GM21529 (cell line): ENCODE data around the gene CYTH3.

Source experiments
- ATAC-seq: cut with Tn5 transposase; IDR thresholded peaks from one replicate; pipeline ENCODE4 v1.9.1; 2021; ENCODE audit not compliant: unreplicated experiment

CYTH3 gene

DNA sequence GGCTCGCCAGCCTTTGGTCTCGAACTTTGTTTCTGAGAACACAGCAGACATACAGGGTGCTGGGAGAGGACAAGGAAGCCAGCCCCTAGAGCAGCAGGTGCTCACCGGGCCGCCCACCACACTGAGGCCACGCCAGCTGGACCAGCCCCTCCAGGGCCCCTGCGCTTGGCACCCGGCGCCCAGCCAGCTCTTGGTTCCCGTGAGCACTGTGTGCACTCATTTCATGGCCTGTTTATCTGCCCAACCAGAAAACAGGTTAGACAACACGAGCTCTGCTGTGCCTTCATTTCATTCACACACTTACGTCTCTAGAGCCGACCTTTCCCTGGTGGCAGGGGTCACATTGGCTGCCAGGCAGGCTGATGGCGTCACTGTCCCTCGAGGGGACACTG lies 104.0 kb downstream of the CYTH3 start:
- ATAC-seq, result no peak

- no peak for ATAC-seq
These were observed 104.6 kb downstream of the CYTH3 start for GRCh38 chr7:6167587-6168476.

GRCh38 chr7:6167004-6167551 lies 105.3 kb downstream of the CYTH3 start:
- ATAC-seq, result no peak

DNA sequence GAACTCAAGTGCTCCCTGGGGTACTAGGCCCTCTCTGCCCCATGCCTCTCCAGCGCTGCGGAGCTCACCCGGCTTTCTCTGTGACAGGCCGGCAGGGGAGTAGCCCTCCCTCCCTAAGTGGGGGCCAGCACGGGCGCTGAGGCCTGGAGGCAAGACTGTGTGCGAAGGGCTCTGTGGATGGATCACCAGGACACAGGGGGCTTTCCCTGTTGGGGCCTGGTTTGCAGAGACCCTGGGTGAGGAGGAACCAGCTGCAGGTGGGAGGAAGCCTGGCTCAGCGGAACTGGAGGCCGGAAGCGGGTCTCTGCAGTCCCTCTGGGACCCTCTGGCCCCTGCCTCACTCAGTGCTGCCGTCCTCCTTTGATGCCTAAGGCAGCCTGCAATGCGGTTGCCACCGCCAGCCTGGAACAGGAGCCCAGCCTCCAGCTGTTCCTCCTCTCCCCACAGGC lies 106.0 kb downstream of the CYTH3 start:
- no peak for ATAC-seq

GRCh38 chr7:6165521-6166320 lies 106.7 kb downstream of the CYTH3 start:
- ATAC-seq, result no peak

DNA sequence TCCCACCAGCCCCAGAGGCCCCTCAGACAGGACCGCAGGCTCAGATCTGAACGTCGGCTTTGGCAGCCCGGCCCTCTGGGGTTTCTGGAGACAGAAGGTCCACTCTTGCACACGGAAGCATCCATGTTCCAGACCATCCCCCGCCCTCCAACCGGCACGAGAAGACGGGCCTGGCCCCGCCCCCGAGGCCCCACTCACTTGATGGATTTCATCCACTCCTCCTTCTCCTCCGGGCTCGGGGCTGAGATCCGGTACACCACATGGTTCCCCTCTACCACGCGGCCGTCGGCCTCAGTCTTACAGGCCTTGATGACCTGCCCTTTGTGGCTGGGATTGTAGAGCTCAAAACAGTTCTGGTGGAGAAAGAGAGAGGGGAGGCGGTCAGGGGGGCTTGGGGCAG lies 107.3 kb downstream of the CYTH3 start:
- no peak for ATAC-seq

DNA sequence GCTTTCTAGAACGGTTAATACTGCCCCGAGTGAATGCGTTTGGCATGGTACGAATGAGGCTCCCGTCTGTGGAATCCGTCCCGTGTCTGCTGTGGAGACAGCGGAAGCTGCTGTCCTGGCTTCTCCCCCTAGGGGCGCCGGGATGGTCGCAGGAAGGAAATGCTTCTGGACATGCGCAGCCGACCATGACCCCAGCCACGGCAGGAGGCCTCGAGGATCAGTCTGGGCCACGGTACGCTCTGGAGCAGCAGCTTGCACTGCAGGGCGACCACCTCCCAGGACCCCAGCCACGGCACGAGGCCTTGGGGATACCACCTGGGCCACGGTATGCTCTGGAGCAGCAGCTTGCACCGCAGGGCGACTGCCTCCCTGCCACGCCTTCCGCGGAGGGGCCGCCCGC lies 107.9 kb downstream of the CYTH3 start:
- no peak for ATAC-seq

- no peak for ATAC-seq
These were observed 108.4 kb downstream of the CYTH3 start for GRCh38 chr7:6164010-6164409.

GRCh38 chr7:6163402-6163801 lies 109.0 kb downstream of the CYTH3 start:
- no peak for ATAC-seq

DNA sequence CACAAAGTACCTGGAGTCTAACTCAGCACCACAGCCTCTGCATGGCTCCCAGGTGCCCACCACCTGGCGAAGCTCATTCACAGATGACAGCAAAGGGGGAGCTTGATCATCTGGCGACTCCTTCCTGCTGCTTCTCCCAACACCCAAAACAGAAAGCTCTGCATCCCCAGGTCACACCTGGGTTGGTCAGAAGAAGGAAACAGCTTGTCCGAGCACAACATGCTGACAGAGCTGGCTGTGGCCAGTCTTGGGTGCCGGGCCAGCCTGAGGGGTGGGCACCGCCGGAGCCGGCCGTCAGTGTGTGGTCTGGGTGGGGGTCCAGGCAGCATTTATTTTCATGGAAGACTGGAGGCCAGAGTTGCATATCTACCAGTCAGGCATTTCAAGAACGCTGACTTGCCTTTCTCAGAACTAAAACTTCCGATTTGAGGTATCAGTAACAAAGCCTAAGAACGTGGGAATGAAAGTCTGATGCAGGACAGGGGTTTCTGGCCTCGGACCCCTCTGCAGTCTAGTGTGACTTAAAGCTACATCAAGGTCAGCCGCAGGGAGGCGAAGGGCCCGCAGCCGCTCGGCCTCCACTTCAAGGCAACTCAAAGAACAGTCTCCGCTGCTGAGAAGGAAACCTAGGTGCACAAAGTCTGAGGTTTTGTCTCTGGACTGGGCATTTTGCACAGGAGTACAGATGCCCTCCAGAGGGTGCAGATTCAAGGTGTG lies 109.6 kb downstream of the CYTH3 start:
- ATAC-seq, result no peak

DNA sequence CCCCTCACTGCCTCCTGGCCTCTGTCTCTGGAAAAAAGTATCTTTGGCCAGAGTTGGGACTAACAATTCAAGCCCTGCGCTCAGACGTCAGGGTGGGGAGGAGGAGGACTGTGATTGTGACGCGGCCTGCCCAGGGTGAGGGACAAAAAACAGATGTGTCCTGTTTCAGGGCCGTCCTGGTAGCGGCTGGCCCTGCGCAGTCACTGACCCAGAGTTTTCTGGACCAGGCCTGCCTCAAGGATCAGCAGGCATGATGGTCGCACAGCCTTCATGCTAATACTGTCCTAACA lies 110.1 kb downstream of the CYTH3 start:
- ATAC-seq, result no peak

GRCh38 chr7:6161463-6162330 lies 110.7 kb downstream of the CYTH3 start:
- ATAC-seq, result no peak

DNA sequence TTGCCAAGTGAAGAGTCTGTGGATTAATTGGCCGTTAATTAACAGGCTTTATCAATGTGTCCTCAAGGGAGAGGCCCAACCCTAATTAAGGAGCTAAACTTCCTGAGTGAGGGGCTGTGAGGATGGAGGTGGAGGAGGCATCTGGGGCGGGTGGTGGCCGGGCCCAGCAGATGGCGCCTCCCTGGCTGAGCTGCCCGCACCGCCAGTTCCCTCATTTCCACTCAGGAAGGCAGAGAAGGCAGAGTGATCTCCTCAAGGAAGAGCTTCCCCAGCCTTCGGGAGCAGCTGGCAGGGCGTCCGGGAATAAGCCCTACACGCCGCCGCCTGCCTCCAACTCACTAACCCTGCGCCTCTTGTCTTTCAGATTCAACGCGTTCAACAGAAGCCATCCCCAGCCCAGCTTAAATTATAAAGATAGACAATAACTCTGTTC lies 112.2 kb downstream of the CYTH3 start:
- no peak for ATAC-seq

- ATAC-seq, result no peak
These were observed 112.8 kb downstream of the CYTH3 start for GRCh38 chr7:6159524-6160031.

- ATAC-seq, result no peak
These were observed 113.3 kb downstream of the CYTH3 start for GRCh38 chr7:6159097-6159483.

DNA sequence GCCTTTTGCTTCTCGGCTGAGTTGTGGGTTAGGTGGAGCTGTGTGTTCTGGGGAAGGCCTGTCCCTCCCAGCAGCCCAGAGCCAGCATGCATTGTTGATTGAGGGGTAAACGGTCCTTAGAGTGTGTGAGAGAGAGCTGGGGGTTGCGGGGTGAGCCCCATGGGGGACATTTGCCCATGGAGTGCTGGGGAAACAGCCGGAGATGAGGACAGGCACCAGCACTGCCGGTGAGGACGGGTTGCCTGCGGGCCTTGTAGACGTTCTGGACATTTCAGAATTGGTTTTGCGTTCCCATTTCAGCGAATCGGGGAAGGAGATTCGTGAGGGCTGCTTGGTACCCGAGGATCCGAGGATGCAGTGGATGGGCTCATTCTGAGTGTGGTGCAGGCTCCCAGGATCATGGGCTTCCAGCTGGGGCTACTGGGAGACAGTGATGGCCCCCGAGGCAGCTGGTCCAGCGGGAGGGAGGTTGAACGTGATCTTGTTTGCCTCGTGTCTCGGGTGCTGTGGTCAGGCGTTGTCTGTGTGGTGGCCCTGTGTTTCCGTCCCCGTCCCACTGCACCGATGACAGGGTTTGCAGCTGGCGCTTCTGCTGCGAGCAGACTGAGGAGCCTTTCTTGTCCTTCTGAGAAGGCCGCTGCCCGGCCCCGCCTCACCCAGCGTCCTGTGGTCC lies 113.9 kb downstream of the CYTH3 start:
- ATAC-seq, result no peak

GRCh38 chr7:6157685-6158423 lies 114.6 kb downstream of the CYTH3 start:
- ATAC-seq, result no peak

GRCh38 chr7:6156734-6157133 lies 115.7 kb downstream of the CYTH3 start:
- no peak for ATAC-seq

DNA sequence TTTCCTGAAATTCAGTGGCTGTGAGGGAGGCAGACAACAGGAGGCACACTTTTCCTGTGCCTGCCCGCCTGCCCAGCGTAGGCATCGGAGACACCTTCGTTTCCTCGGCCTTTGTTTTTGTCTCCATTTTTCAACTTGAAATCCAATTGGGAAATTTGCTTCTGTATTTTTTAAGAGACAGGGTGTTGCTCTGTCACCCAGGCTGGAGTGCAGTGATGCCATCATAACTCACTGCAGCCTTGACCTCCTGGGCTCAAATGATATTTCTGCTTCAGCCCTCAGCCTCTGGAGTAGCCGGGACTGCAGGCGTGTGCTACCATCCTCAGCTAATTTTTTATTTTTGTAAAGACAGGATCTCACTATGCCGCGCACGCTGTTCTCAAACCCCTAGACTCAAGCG lies 116.8 kb downstream of the CYTH3 start:
- ATAC-seq, result no peak
